ENCODE results near the gene PPTC7. TPM values are rescaled to one million over a fixed set of nuclear protein-coding genes. Genes with fewer than 3 reads are reported as not detected.
"Not testable (repeated sequence)": the region's sequence is repeated elsewhere in the genome, so short reads cannot be mapped to it uniquely, and the experiment has no call there.

PPTC7 gene
- total RNA-seq, 3 donors from 2014 or later (not counting 1 experiment from before 2014, with no cell fraction given): 44.0 to 52.7 (median 48.0) TPM

GRCh38 chr12:110560946-110561345 is 22.2 kb downstream of the PPTC7 start:
- DNase-seq (no peak), ATAC-seq (no peak)
- no peaks in the 10 kb centered on the region for H3K36me3 ChIP-seq (ENCODE audit: control insufficient read depth, insufficient read depth, low read length)
- 75% methylated on average over 1 of the region's 1 CpG for WGBS (ENCODE audit: insufficient coverage)
- Mint-ChIP-seq H3K4me1 (peaks cover 68 to 69% of the 10 kb centered on the region in 2 donors), H3K36me3 (no peaks in the 10 kb centered on the region), H3K27me3 (ENCODE audit: low read depth in 2 of 2) (no peaks in the 10 kb centered on the region), H3K9me3 (no peaks in the 10 kb centered on the region), H3K4me3 (peak overlapping the region; percentile 11), H3K27ac (peak overlapping the region; percentile 90)
- peaks cover 32% of the 10 kb centered on the region for H3K4me1 ChIP-seq (ENCODE audit: control insufficient read depth, insufficient read depth, low read length)
- no peak overlapping the region for H3K4me3 ChIP-seq (ENCODE audit: low read length)
- no peak overlapping the region for H3K27ac ChIP-seq (ENCODE audit: low read length)
- intact Hi-C loops (cut with micrococcal nuclease): no loop called here
- no peaks in the 10 kb centered on the region for H3K27me3 ChIP-seq (ENCODE audit: control insufficient read depth, insufficient read depth, low read length)
- no peaks in the 10 kb centered on the region for H3K9me3 ChIP-seq (ENCODE audit: control insufficient read depth, insufficient read depth, low read length)
- TF ChIP-seq CTCF (IDR thresholded peaks at IDR 0.05): no peak

- Histone ChIP-seq H3K9me3 (ENCODE audit: control insufficient read depth, insufficient read depth, low read length) (no peaks in the 10 kb centered on the region), H3K4me3 (ENCODE audit: low read length) (no peak overlapping the region), H3K27ac (ENCODE audit: low read length) (no peak overlapping the region), H3K4me1 (ENCODE audit: control insufficient read depth, insufficient read depth, low read length) (peaks cover 32% of the 10 kb centered on the region), H3K36me3 (ENCODE audit: control insufficient read depth, insufficient read depth, low read length) (no peaks in the 10 kb centered on the region), H3K27me3 (ENCODE audit: control insufficient read depth, insufficient read depth, low read length) (no peaks in the 10 kb centered on the region)
- intact Hi-C loops (cut with micrococcal nuclease): no loop called here
- Mint-ChIP-seq H3K27me3 (ENCODE audit: low read depth in 2 of 2) (no peaks in the 10 kb centered on the region), H3K9me3 (no peaks in the 10 kb centered on the region), H3K4me3 (no peak overlapping the region), H3K36me3 (no peaks in the 10 kb centered on the region), H3K27ac (peak overlapping the region in 1 of 2 donors; percentile 90), H3K4me1 (peaks cover 70 to 72% of the 10 kb centered on the region in 2 donors)
- no peak for DNase-seq
- WGBS (ENCODE audit: insufficient coverage): 97% methylated on average over 3 of the region's 5 CpGs
- no peak for TF ChIP-seq CTCF (IDR thresholded peaks at IDR 0.05)
- ATAC-seq: no peak
Observed at GRCh38 chr12:110560048-110560447, 23.1 kb downstream of the PPTC7 start.

- H3K4me1 ChIP-seq (ENCODE audit: control insufficient read depth, insufficient read depth, low read length): peaks cover 32% of the 10 kb centered on the region
- H3K4me1 Mint-ChIP-seq: peaks cover 64 to 74% of the 10 kb centered on the region in 2 donors
- H3K4me3 Mint-ChIP-seq; H3K9me3 ChIP-seq (ENCODE audit: control insufficient read depth, insufficient read depth, low read length); H3K36me3 ChIP-seq (ENCODE audit: control insufficient read depth, insufficient read depth, low read length); H3K4me3 ChIP-seq (ENCODE audit: low read length); H3K27me3 ChIP-seq (ENCODE audit: control insufficient read depth, insufficient read depth, low read length); H3K27ac Mint-ChIP-seq; H3K36me3 Mint-ChIP-seq; H3K27ac ChIP-seq (ENCODE audit: low read length); DNase-seq; intact Hi-C loops (cut with micrococcal nuclease); ATAC-seq; H3K27me3 Mint-ChIP-seq (ENCODE audit: low read depth in 2 of 2); H3K9me3 Mint-ChIP-seq: not testable (repeated sequence)
- 91% methylated on average over 1 of the region's 2 CpGs for WGBS (ENCODE audit: insufficient coverage)
Observed at GRCh38 chr12:110558945-110559344, 24.2 kb downstream of the PPTC7 start.

GRCh38 chr12:110557300-110557699 is 25.8 kb downstream of the PPTC7 start:
- DNase-seq (no peak), ATAC-seq (no peak)
- Mint-ChIP-seq H3K9me3 (no peaks in the 10 kb centered on the region), H3K27me3 (ENCODE audit: low read depth in 2 of 2) (no peaks in the 10 kb centered on the region), H3K4me3 (no peak overlapping the region), H3K4me1 (peaks cover 53 to 64% of the 10 kb centered on the region in 2 donors), H3K27ac (peak overlapping the region; percentile 52 to 82), H3K36me3 (no peaks in the 10 kb centered on the region)
- peaks cover 20% of the 10 kb centered on the region for H3K4me1 ChIP-seq (ENCODE audit: control insufficient read depth, insufficient read depth, low read length)
- H3K4me3 ChIP-seq (ENCODE audit: low read length): no peak overlapping the region
- no peaks in the 10 kb centered on the region for H3K36me3 ChIP-seq (ENCODE audit: control insufficient read depth, insufficient read depth, low read length)
- H3K9me3 ChIP-seq (ENCODE audit: control insufficient read depth, insufficient read depth, low read length): no peaks in the 10 kb centered on the region
- no peaks in the 10 kb centered on the region for H3K27me3 ChIP-seq (ENCODE audit: control insufficient read depth, insufficient read depth, low read length)
- 96% methylated on average over 2 of the region's 3 CpGs for whole genome bisulfite sequencing (ENCODE audit: insufficient coverage)
- no peak for TF ChIP-seq CTCF (IDR thresholded peaks at IDR 0.05)
- intact Hi-C loops (cut with micrococcal nuclease): no loop called here
- no peak overlapping the region for H3K27ac ChIP-seq (ENCODE audit: low read length)
